ENCODE data around the gene PROX2. TPM values are rescaled to one million over a fixed set of nuclear protein-coding genes. Genes with fewer than 3 reads are reported as not detected.

PROX2 gene
- total and polyA plus RNA-seq, 9 donors: not detected

DNA sequence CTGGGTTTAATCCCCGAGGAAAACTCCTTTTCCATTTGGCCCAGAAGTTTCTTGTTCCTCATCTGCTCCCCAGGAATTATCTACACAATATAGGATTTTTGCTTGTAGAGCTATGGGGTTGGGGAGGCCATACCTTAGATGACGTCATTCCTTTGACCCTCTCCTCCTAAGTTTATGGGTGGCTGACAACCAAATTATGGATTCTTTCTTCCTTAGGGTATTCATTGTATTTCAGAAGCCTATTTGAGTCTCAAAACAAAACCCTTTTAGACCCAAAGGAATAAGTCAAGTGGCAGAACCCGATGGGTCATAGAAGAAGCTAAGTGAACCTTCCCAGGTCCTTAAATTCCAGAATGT lies 14.2 kb downstream of the PROX2 start:
- Histone ChIP-seq H3K27me3 (no peaks in the 10 kb centered on the region), H3K4me3 (no peak overlapping the region), H3K9me3 (no peaks in the 10 kb centered on the region), H3K4me1 (ENCODE audit: insufficient read depth) (no peaks in the 10 kb centered on the region), H3K27ac (no peak overlapping the region), H3K36me3 (no peaks in the 10 kb centered on the region)
- intact Hi-C loops (cut with DNase I): loop anchor here in 2 of 4 donors (5.0 kb wide), 2 partner anchors 41 to 46 kb away; no protein-coding TSS in a partner anchor
- whole genome bisulfite sequencing, 3 donors: 73 to 75% (median 73%) methylated on average over 3 of the region's 3 CpGs
- TF ChIP-seq, protein P1, sequence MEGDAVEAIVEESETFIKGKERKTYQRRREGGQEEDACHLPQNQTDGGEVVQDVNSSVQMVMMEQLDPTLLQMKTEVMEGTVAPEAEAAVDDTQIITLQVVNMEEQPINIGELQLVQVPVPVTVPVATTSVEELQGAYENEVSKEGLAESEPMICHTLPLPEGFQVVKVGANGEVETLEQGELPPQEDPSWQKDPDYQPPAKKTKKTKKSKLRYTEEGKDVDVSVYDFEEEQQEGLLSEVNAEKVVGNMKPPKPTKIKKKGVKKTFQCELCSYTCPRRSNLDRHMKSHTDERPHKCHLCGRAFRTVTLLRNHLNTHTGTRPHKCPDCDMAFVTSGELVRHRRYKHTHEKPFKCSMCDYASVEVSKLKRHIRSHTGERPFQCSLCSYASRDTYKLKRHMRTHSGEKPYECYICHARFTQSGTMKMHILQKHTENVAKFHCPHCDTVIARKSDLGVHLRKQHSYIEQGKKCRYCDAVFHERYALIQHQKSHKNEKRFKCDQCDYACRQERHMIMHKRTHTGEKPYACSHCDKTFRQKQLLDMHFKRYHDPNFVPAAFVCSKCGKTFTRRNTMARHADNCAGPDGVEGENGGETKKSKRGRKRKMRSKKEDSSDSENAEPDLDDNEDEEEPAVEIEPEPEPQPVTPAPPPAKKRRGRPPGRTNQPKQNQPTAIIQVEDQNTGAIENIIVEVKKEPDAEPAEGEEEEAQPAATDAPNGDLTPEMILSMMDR (IDR thresholded peaks at IDR 0.05): no peak
- TF ChIP-seq POLR2A (IDR thresholded peaks at IDR 0.05) (no peak), EP300 (IDR thresholded peaks at IDR 0.05) (no peak)
- DNase-seq: no peak

DNA sequence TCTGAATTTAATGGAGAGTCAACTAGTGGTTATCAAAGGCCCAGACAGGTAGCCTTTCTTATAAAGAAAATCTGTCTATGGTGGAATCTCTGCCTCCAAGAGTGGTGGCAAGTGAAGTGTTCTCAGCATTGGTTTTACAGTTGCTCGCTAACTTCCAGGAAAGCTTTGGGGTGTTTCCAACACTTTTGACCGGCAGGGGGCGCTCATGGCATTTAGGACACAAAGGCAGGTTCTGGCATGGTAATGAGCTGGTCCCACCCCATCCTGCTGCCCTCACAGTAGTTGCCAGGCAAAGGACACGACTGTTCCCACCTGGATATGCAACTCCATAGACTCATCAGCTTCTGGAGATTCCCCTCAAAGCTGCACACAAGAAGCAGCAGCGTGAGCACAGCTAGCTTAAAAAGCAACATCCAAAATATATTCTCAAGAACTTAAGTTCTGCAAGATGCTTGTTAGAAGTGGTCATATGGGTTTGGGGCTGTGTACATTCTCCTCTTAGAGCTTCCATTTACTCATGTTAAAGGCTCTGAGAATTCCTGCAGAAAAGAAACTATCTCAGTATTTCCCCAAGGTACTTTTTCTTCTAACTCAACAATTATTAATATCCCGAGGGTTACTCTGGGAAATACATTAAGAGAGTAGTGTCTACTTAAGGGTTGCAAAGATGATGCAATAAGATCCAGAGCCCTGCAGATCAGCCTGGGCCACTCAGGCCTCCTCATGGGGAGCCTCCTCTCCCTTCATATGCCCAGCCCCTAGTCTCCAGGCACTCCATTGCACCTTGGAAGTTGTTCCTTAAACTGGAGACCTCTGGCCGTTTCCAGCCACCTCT lies 14.8 kb downstream of the PROX2 start:
- intact Hi-C loops (cut with DNase I): loop anchor here in 2 of 4 donors (5.0 kb wide), 2 partner anchors 41 to 46 kb away; no protein-coding TSS in a partner anchor
- 22 to 28% (median 26%) methylated on average over 7 of the region's 7 CpGs for WGBS, 3 donors
- no peaks in the 10 kb centered on the region for H3K36me3 ChIP-seq
- H3K27me3 ChIP-seq: no peaks in the 10 kb centered on the region
- H3K4me1 ChIP-seq (ENCODE audit: insufficient read depth): no peaks in the 10 kb centered on the region
- peak; percentile 77 to 92 (median 88) for DNase-seq
- no peak overlapping the region for H3K4me3 ChIP-seq
- no peaks in the 10 kb centered on the region for H3K9me3 ChIP-seq
- TF ChIP-seq POLR2A (IDR thresholded peaks at IDR 0.05) (no peak), EP300 (IDR thresholded peaks at IDR 0.05) (no peak)
- TF ChIP-seq, protein P1 (IDR thresholded peaks at IDR 0.05): peak; percentile 63 to 75 (median 72)
- H3K27ac ChIP-seq: no peak overlapping the region

DNA sequence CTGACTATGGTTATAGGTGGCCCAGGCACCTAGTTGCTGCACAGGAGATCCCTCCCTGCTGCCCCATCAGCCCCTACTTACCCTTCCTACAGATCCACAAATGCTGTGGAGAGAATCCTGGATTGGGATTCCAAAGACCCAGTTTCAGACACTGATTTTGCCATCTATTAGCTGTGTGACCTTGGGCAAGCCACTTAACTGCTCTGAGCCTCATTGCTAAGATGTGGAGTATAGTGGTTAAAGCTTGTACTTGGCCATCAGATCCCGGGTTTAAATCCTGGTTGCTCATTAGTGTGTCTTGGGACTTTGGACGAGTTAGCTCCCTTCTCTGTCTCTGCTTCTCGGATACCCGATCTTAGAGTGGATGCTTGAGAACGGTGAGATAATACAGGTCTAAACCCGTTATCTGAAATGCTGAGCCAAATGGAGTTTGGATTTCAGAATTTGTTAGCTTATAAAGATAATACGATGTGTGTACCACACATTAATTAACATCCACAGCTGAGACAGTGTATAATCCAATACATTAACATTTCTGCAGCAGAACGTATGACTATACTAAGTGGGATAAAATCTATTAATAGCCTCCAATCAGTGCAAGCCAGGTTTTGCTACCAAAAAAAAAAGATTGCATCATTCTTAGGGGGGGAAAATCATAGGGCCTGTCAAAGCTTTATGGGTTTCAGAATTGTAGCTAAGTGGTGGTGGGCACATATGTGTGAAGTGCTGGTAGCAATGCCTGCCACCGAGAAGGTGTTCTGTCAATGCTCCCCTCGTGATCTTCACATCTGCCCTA lies 16.0 kb downstream of the PROX2 start:
- H3K4me3 ChIP-seq: no peak overlapping the region
- WGBS, 3 donors: 48 to 58% (median 50%) methylated on average over 10 of the region's 10 CpGs
- no peaks in the 10 kb centered on the region for H3K4me1 ChIP-seq (ENCODE audit: insufficient read depth)
- H3K27me3 ChIP-seq: no peaks in the 10 kb centered on the region
- no peak overlapping the region for H3K27ac ChIP-seq
- no peaks in the 10 kb centered on the region for H3K9me3 ChIP-seq
- no peak for DNase-seq
- intact Hi-C loops (cut with DNase I): loop anchor here in 2 of 4 donors (5.0 kb wide), 2 partner anchors 42 to 47 kb away; no protein-coding TSS in a partner anchor
- no peak for TF ChIP-seq EP300 (IDR thresholded peaks at IDR 0.05)
- TF ChIP-seq, protein P1 (IDR thresholded peaks at IDR 0.05): no peak
- no peak for TF ChIP-seq POLR2A (IDR thresholded peaks at IDR 0.05)
- no peaks in the 10 kb centered on the region for H3K36me3 ChIP-seq

DNA sequence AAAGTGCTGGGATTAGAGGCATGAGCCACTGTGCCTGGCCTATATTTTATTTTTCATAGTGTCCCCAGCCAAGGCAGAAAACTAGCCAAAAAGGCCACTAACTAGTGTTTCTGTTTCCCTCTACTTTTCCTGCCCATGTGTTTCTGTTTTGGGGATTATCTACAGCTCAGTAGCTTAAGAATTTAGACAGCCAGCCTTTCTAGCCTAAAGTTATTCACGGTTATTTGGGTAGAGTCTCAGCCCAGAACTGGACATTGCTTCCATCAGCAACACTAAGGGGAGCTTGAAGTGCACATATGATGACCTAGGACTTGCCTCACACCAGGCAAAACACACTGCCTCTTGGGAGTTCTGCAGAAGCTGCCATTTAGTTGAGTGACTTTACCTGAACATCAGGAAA lies 17.9 kb downstream of the PROX2 start:
- H3K4me1 ChIP-seq (ENCODE audit: insufficient read depth): peaks cover 8% of the 10 kb centered on the region
- DNase-seq: no peak
- H3K4me3 ChIP-seq: no peak overlapping the region
- H3K36me3 ChIP-seq: no peaks in the 10 kb centered on the region
- TF ChIP-seq POLR2A (IDR thresholded peaks at IDR 0.05) (no peak), EP300 (IDR thresholded peaks at IDR 0.05) (no peak)
- TF ChIP-seq, protein P1 (IDR thresholded peaks at IDR 0.05): no peak
- no peaks in the 10 kb centered on the region for H3K27me3 ChIP-seq
- H3K27ac ChIP-seq: no peak overlapping the region
- WGBS, 3 donors: 48 to 63% (median 57%) methylated on average over 1 of the region's 1 CpG
- intact Hi-C loops (cut with DNase I): no loop called here
- H3K9me3 ChIP-seq: no peaks in the 10 kb centered on the region

All from ovary (tissue), 9 donors.